Right lobe of liver (tissue), 4 donors: ENCODE results near the gene PLEKHS1.

ENCODE experiments used
- POLR2A ChIP-seq: fragments of 450-650 bp; IDR thresholded peaks from one replicate; pipeline ENCODE4 v1.6.1; 2017; ENCODE audit warnings: antibody characterized with exemption, mild to moderate bottlenecking
- TF ChIP-seq, protein P1 (sequence below), 4 donors: fragments of 200-600 bp in 3 of 4; fragments of 450-650 bp in 1 of 4; IDR thresholded peaks; one replicate each; pipeline versions ENCODE4 v1.5.1 to v1.8.0; 2016 to 2022; ENCODE audit warnings: antibody characterized with exemption in 4 of 4, mild to moderate bottlenecking in 2 of 4
- donor health status: DM: no; HTN: no; CAD: no.
- donor health status: DM: no; HTN: no; CAD: no.
- donor health status: DM: no; HTN: yes; CAD: no.

DNA sequence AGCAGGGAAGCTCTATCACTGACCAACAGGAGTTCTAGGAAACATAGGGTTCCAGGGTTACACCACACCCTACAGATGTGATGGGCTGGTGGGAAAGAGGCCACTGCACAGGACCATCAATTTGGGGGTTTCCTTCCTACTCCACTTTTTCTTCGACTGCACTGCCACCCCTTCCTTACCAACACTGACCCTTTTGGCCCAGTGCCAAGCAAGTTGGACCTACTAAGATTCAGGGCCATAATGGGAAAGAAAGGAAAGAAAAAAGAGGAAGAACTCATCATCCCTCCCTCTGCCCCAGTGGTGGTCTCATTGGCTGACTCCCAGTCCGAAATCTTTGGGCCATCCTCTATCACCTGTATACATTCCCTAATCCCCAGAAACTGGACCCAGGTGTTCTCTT lies 6.1 kb upstream of the PLEKHS1 start:
- TF ChIP-seq, protein P1, sequence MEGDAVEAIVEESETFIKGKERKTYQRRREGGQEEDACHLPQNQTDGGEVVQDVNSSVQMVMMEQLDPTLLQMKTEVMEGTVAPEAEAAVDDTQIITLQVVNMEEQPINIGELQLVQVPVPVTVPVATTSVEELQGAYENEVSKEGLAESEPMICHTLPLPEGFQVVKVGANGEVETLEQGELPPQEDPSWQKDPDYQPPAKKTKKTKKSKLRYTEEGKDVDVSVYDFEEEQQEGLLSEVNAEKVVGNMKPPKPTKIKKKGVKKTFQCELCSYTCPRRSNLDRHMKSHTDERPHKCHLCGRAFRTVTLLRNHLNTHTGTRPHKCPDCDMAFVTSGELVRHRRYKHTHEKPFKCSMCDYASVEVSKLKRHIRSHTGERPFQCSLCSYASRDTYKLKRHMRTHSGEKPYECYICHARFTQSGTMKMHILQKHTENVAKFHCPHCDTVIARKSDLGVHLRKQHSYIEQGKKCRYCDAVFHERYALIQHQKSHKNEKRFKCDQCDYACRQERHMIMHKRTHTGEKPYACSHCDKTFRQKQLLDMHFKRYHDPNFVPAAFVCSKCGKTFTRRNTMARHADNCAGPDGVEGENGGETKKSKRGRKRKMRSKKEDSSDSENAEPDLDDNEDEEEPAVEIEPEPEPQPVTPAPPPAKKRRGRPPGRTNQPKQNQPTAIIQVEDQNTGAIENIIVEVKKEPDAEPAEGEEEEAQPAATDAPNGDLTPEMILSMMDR (IDR thresholded peaks at IDR 0.05), result no peak
- no peak for TF ChIP-seq POLR2A
